Osteocyte (in vitro differentiated cells): ENCODE results near the gene SLC25A33. TPM values are rescaled to one million over a fixed set of nuclear protein-coding genes. Genes with fewer than 3 reads are reported as not detected.
A peak's percentile ranks its signal among the peaks of the same experiment; 100 is the strongest.
"Not testable (repeated sequence)": the region's sequence is repeated elsewhere in the genome, so short reads cannot be mapped to it uniquely, and the experiment has no call there.

ENCODE experiments used
- DNase-seq: peaks from one replicate; pipeline ENCODE4 v3.0.0; 2021; ENCODE audit warnings: mixed read lengths; ENCODE audit not compliant: unreplicated experiment; ENCODE audit errors: extremely low spot score
- H3K27ac Mint-ChIP-seq: one replicate; pipeline ENCODE4 v1.8.0; 2021; ENCODE audit warnings: mild to moderate bottlenecking, mixed read lengths; ENCODE audit not compliant: unreplicated experiment
- H3K27me3 Mint-ChIP-seq: one replicate; pipeline ENCODE4 v1.8.0; 2021; ENCODE audit warnings: mixed read lengths; ENCODE audit not compliant: unreplicated experiment
- H3K36me3 Mint-ChIP-seq: one replicate; pipeline ENCODE4 v1.8.0; 2021; ENCODE audit warnings: mixed read lengths; ENCODE audit not compliant: unreplicated experiment
- H3K4me1 Mint-ChIP-seq: one replicate; pipeline ENCODE4 v1.8.0; 2021; ENCODE audit warnings: mixed read lengths; ENCODE audit not compliant: unreplicated experiment
- H3K4me3 Mint-ChIP-seq: one replicate; pipeline ENCODE4 v1.8.0; 2021; ENCODE audit warnings: mild to moderate bottlenecking, moderate library complexity, mixed read lengths; ENCODE audit not compliant: unreplicated experiment
- H3K9me3 Mint-ChIP-seq: one replicate; pipeline ENCODE4 v1.8.0; 2021; ENCODE audit warnings: mixed read lengths; ENCODE audit not compliant: unreplicated experiment
- total RNA-seq: library from RNA; stranded (reverse); gene quantifications from 2 replicates; pipeline ENCODE4 v1.2.1, GENCODE V29; 2021
- TF ChIP-seq, protein P1 (sequence below): fragments of 200-600 bp; sonication (generic); IDR thresholded peaks from 2 replicates; pipeline ENCODE4 v1.5.0; 2021; ENCODE audit warnings: antibody characterized with exemption, mild to moderate bottlenecking, moderate library complexity

SLC25A33 gene
- total RNA-seq, 1 donor from 2014 or later = 7.0 TPM

DNA sequence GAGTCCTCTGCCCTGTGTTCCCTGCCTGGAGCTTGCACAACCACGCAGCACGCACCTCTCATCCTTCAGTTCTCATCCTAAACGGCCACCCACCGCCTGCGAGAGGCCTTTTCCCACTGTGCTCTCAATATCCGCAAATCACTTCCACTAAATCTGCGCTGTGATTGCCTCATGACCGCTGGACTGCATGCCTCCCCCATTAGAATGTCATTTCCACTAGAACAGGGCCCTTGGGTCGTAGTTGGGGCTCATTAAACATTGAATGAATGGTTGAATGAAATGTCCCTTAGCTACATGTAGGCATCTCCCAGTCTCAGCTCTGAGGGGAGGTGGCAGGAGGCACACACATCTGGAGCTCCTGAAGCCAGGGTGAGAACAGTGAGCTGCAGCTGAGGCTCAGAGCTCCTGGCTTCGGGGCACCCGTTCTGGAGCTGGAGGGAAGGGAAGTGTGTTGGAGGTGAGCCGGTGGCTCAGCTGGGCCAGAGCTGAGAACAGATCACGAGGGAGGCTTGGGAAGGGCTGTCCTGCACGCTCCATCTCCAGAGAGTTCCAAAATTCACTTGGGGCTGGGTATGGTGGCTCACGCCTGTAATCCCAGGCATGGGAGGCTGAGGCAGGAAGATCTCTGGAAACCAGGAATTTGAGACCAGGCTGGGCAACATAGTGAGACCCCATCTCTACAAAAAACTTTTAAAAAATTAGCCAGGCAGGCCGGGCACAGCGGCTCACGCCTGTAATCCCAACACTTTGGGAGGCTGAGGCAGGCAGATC lies 79.8 kb downstream of the SLC25A33 start:
- Mint-ChIP-seq H3K9me3 (no peaks in the 10 kb centered on the region), H3K27ac (no peak overlapping the region), H3K4me1 (no peaks in the 10 kb centered on the region), H3K27me3 (peaks cover 2% of the 10 kb centered on the region), H3K4me3 (no peak overlapping the region), H3K36me3 (no peaks in the 10 kb centered on the region)
- TF ChIP-seq, protein P1, sequence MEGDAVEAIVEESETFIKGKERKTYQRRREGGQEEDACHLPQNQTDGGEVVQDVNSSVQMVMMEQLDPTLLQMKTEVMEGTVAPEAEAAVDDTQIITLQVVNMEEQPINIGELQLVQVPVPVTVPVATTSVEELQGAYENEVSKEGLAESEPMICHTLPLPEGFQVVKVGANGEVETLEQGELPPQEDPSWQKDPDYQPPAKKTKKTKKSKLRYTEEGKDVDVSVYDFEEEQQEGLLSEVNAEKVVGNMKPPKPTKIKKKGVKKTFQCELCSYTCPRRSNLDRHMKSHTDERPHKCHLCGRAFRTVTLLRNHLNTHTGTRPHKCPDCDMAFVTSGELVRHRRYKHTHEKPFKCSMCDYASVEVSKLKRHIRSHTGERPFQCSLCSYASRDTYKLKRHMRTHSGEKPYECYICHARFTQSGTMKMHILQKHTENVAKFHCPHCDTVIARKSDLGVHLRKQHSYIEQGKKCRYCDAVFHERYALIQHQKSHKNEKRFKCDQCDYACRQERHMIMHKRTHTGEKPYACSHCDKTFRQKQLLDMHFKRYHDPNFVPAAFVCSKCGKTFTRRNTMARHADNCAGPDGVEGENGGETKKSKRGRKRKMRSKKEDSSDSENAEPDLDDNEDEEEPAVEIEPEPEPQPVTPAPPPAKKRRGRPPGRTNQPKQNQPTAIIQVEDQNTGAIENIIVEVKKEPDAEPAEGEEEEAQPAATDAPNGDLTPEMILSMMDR = no peak
- no peak for DNase-seq

DNA sequence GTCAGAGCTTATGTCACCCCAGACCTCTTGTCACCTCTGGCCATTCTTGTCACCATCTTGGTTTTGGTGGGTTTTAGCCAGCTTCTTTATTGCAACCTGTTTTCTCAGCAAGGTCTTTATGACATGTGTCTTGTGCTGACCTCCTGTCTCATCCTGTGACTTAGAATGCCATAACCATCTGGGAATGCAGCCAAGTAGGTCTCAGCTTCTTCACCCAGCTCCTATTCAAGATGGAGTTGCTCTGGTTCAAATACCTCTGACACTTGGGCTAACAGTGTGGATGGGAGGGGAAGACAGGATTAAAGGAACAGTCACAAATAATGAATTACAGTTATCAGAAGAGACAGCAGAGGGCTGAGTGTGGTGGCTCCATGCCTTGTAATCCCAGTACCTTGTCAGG lies 81.8 kb downstream of the SLC25A33 start:
- Mint-ChIP-seq H3K4me3 (no peak overlapping the region), H3K27me3 (peaks cover 2% of the 10 kb centered on the region), H3K27ac (no peak overlapping the region), H3K9me3 (no peaks in the 10 kb centered on the region), H3K36me3 (no peaks in the 10 kb centered on the region), H3K4me1 (peaks cover under 1% of the 10 kb centered on the region)
- no peak for DNase-seq
- TF ChIP-seq, protein P1 = no peak

DNA sequence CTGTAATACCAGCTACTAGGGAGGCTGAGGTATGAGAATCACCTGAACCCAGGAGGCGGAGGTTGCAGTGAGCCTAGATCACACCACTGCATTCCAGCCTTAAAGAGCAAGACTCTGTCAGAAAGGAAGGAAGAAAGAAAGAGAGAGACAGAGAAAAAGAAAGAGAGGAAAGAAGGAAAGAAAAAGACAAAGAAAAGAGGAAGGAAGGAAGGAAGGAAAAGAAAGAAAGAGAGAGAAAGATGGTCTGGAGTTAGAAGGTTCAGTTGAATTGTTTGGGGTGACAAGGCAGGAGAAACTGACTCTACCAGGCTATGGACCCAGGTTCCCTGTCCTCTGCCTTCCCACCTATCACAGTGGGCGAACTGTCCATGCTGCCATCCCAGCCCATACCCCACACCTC lies 84.8 kb downstream of the SLC25A33 start:
- H3K9me3 Mint-ChIP-seq = no peaks in the 10 kb centered on the region
- H3K27ac Mint-ChIP-seq = no peak overlapping the region
- no peak overlapping the region for H3K4me3 Mint-ChIP-seq
- H3K4me1 Mint-ChIP-seq = peaks cover 3% of the 10 kb centered on the region
- no peak for DNase-seq
- TF ChIP-seq, protein P1 = no peak
- no peaks in the 10 kb centered on the region for H3K27me3 Mint-ChIP-seq
- no peaks in the 10 kb centered on the region for H3K36me3 Mint-ChIP-seq

DNA sequence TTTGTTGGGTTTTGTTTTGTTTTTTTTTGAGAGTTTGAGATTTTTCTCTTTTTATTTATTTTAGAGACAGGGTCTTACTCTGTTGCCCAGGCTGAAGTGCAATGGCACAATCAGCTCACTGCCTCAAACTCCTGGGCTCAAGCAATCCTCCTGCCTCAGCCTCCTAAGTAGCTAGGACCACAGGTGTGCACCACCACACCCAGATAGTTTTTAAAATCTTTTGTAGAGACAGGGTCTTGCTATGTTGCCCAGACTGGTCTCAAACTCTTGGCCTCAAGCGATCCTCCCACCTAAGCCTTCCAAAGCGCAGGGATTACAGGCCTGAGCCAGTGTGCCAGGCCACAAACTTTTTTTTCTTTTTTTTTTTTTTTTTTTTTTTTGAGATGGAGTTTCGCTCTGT lies 85.8 kb downstream of the SLC25A33 start:
- not testable (repeated sequence) for H3K27ac Mint-ChIP-seq, H3K27me3 Mint-ChIP-seq, DNase-seq, H3K9me3 Mint-ChIP-seq, H3K4me1 Mint-ChIP-seq, H3K36me3 Mint-ChIP-seq, H3K4me3 Mint-ChIP-seq

DNA sequence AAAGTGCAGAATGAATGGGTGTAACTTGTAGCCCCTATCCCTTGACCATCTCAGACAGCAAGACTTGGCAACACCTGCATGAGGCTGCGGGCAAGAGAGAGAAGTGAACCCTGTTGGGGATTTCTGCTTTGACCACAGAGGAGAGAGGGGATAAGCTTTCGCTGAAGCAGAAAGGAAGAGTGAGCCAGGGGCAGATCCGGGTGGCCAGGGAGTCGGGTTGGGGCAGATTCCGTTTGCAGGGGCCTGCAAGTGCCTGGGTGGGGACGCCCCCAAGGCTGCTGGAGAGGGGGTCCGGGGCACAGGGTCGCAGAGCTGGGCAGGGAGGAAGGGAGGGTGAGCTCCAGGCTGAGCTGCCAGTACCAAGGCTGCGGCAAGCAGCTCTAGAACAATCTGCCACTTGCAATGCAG lies 86.9 kb downstream of the SLC25A33 start:
- H3K27ac Mint-ChIP-seq = no peak overlapping the region
- H3K9me3 Mint-ChIP-seq = no peaks in the 10 kb centered on the region
- peaks cover 3% of the 10 kb centered on the region for H3K4me1 Mint-ChIP-seq
- H3K27me3 Mint-ChIP-seq = no peaks in the 10 kb centered on the region
- TF ChIP-seq, protein P1 = no peak
- H3K36me3 Mint-ChIP-seq = no peaks in the 10 kb centered on the region
- DNase-seq = no peak
- H3K4me3 Mint-ChIP-seq = peak overlapping the region; percentile 55
